AG04449 (cell line): ENCODE results near the gene RETSAT.
"Not testable (repeated sequence)": the region's sequence is repeated elsewhere in the genome, so short reads cannot be mapped to it uniquely, and the experiment has no call there.

ENCODE experiments used
- CTCF ChIA-PET: fragments of 350-600 bp; formaldehyde crosslinking; extraction: SDS; loops from one replicate; lab custom pipeline; 2021; ENCODE audit warnings: antibody characterized with exemption; lab: Yijun Ruan, JAX
- POLR2A ChIA-PET: fragments of 400-600, 350-600 bp; formaldehyde crosslinking; extraction: SDS; loops from one replicate; lab custom pipeline; 2020; ENCODE audit warnings: antibody characterized with exemption, inconsistent platforms; lab: Yijun Ruan, JAX
- DNase-seq: peaks from one replicate; pipeline ENCODE4 v3.0.0-alpha.2; 2010; ENCODE audit warnings: low read depth, low spot score
- H3K4me3 ChIP-seq: 2 replicates; pipeline ENCODE4 v1.5.1; 2011; ENCODE audit warnings: low read depth, mild to moderate bottlenecking, control low read depth, low read length
- CTCF ChIP-seq: IDR thresholded peaks from one replicate; pipeline ENCODE4 v1.5.1; 2011; ENCODE audit warnings: mild to moderate bottlenecking, moderate library complexity, low read length, control low read depth, inconsistent platforms; ENCODE audit not compliant: insufficient read depth; ENCODE audit errors: missing control alignments

The RETSAT gene

DNA sequence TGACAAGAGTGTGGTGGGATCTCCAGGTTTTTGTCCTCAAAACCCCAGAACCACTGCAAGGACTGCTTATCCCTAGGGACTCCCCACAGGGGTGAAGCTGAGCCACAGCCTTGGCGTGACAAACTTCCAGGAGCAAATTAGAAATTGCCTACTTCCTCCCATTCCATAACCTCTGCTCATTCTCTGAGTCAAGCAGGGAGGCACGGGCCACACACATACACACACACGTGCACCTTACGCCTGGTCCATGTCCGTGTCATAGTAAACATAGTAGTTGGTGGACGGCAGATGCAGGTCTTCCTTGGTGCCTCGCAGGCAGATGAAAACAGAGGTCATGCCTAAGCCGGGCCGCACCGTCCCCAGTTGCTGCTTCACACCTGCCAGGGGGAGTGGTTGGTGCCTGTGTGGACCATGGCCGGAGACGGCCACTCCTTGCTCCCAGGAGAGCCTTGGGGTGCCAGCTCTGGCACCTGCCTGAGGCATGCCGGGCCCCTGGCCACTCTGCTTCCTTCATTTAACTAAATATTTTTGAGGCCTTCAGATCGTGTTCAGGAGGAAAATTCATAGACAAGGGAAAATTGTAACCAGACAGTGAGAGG, 9.9 kb downstream of the RETSAT start:
- no peak for TF ChIP-seq CTCF
- DNase-seq, result no peak
- H3K4me3 ChIP-seq, result no peak overlapping the region
- ChIA-PET POLR2A (interaction anchor here (1.8 kb wide), 1 partner anchor 29 kb away, joined by 10 read pairs; no protein-coding TSS in a partner anchor), CTCF (no interaction called here)

GRCh38 chr2:85343207-85343895, 11.0 kb downstream of the RETSAT start:
- H3K4me3 ChIP-seq, CTCF ChIA-PET, DNase-seq: not testable (repeated sequence)
- POLR2A ChIA-PET, result interaction anchor here (1.8 kb wide), 1 partner anchor 27 kb away, joined by 10 read pairs; no protein-coding TSS in a partner anchor

- ChIA-PET CTCF (interaction anchor here (1.3 kb wide), 1 partner anchor 9 kb away, joined by 4 read pairs; no protein-coding TSS in a partner anchor), POLR2A (no interaction called here)
- TF ChIP-seq CTCF, result no peak
- no peak overlapping the region for H3K4me3 ChIP-seq
- no peak for DNase-seq
Measured at GRCh38 chr2:85342156-85342555, 12.2 kb downstream of the RETSAT start.

DNA sequence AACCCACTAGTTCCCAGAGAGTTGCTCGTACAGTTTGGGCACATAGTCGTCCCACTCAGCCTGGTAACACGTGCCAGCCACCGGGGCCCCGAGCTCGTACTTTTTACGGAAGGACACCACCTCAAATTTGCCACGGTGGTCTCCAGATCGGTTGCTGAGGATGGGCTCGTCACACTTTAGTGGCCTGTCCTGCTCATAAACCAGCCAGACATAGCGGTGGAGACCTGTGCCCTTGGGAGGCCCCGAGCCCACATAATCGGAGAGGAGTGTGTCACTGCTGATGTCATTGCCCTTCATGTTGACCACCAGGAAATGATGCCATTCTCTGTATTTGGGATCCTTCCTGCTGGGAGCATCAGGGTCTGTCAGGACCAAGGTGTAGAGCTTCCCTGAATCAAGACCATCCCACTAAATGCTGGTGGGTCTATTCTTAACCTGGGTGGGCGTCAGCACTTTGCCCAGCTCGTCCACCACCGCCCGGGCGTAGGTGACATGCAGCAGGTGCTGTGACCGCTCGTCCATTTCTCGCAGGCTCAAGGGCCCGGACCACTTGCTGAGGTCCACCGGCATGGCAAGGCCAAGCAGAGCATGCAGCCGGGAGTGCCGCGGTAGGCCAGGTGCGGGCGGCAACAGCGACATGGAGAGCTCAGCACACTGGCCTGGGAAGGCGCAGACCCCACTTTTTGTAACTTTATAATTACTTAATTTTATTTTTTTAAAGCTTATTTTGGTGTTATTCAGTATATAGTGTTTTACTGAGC, 12.9 kb downstream of the RETSAT start:
- POLR2A ChIA-PET, result no interaction called here
- no peak for TF ChIP-seq CTCF
- no peak overlapping the region for H3K4me3 ChIP-seq
- no peak for DNase-seq
- CTCF ChIA-PET, result interaction anchor here (1.3 kb wide), 1 partner anchor 9 kb away, joined by 4 read pairs; no protein-coding TSS in a partner anchor

DNA sequence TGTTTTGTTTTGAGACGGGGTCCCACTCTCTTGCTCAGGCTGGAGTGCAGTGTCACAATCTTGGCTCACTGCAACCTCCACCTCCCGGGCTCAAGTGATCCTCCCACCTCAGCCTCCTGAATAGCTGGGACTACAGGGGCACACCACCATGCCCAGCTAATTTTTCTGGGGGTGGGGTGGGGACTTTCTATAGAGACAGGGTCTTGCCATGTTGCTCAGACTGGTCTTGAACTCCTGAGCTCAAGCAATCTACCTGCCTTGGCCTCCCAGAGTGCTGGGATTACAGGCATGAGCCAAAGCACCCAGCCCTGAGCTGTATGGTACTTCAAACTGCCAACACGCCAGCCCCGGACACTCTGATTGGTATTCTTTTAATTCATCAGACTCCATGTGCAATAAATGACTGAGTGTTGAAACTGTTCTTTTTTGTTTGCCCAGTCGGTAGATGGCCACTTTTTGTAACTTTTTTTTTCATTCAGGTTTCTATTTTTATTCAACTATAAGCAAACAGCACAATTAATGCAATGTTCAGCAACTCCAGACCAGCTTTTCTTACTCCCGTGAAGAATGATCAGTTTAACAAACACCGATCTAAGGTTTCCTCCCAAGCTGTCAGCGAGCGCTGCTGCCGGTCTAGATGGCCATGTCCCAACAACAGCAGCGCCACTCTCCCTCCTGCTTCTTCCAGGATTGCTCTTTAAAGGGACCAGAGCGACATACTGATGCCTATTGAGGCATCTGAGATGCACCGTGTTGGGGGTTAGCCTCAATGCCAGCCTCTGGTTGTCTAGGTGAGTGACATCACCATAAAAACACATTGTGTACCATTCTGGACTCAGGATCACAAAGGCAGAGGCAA, 14.1 kb downstream of the RETSAT start:
- DNase-seq, result no peak
- no peak for TF ChIP-seq CTCF
- ChIA-PET CTCF (no interaction called here), POLR2A (no interaction called here)
- H3K4me3 ChIP-seq, result no peak overlapping the region

- no peak for DNase-seq
- no peak overlapping the region for H3K4me3 ChIP-seq
- CTCF ChIA-PET, result no interaction called here
- POLR2A ChIA-PET, result no interaction called here
- TF ChIP-seq CTCF, result no peak
Measured at GRCh38 chr2:85334928-85335327, 19.4 kb downstream of the RETSAT start.

- POLR2A ChIA-PET, DNase-seq, CTCF ChIA-PET, H3K4me3 ChIP-seq: not testable (repeated sequence)
Measured at GRCh38 chr2:85333877-85334276, 20.5 kb downstream of the RETSAT start.
